ENCODE results near the gene RHD.
"Not testable (repeated sequence)": the region's sequence is repeated elsewhere in the genome, so short reads cannot be mapped to it uniquely, and the experiment has no call there.

Gene RHD

DNA sequence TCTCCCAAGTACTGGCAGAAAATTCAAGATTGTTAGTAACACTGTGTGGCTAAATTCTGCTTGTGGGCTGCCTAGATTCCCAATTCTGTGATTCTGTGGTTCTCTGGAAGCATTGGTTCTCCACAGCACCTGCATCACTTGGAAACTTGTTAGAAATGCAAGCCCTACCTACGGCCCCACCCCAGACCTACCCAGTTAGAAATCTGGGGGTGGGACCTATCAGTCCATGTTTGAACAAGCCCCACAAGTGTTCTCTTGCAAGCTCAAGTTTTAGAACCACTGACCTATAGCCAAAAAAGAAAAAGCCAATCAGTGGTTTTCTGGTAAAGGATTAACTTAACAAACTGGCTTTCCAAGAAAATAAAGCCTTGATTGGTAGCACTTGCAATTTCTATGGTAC, 35.9 kb downstream of the RHD start:
- not testable (repeated sequence) for DNase-seq (ENCODE audit: low read depth)

DNA sequence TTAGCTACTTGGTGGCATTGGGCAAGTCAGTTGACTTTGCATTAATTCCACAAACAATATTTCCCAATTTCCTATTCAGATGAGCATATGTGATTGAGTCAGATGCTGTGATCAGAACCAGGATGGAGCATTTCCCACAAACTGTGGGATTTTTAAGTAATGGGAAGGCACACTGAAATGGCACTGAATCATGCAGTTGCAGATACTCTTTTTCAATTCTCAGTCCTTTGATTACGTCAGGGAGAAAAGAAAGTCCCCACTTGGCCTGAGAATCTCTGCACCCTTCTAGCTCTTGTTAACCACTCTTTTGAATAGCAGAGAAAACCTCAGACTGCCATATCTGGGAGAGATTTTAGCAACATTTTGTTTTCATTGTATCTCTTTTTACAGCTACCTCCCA, 36.8 kb downstream of the RHD start:
- DNase-seq (ENCODE audit: low read depth), result not testable (repeated sequence)

DNA sequence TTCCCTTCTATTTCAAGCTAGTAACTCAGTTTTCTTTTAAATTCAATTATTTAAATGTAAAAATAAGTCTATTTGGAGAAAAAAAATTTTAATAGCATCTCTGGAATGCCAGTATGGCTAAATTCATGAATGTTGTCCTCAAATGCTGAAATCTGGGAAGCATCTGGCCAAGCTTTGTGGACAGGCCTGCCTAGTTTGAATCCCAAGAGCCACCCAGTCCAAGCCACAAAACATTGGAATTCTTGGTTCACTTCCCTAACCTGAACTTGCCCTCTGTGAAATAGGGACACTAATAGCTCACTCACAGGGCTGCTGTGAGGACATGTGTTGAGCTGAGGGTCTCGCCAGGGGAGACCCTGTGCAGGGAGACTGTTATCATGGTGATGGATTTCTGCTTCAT, 37.2 kb downstream of the RHD start:
- not testable (repeated sequence) for DNase-seq (ENCODE audit: low read depth)

DNA sequence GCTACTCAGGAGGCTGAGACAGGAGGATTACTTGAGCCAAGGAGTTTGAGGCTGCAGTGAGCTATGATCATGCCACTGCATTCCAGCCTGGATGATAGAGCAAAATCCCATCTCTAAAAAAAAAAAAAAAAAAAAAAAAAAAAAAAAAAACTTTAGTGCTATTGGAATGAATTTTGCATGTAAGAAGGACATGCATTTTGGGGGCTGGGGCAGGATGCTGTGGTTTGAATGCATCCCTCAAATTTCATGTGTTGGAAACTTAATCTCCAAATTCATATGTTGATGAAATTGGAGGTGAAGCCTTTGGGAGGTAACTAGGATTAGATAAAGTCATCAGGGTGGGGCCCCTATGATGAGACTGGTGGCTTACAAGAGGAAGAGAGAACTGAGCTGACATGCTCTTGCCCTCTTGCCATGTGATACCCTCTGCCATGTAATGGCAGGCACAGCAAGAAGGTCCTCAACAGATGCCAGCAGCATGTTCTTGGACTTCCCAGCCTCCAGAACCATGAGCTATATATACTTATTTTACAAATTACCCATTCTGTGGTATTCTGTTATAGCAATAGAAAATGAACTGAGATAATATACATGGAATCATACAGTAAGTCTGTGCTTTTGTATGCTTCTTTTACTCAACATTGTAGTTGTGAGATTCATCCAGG, 40.6 kb downstream of the RHD start:
- not testable (repeated sequence) for DNase-seq (ENCODE audit: low read depth)

DNA sequence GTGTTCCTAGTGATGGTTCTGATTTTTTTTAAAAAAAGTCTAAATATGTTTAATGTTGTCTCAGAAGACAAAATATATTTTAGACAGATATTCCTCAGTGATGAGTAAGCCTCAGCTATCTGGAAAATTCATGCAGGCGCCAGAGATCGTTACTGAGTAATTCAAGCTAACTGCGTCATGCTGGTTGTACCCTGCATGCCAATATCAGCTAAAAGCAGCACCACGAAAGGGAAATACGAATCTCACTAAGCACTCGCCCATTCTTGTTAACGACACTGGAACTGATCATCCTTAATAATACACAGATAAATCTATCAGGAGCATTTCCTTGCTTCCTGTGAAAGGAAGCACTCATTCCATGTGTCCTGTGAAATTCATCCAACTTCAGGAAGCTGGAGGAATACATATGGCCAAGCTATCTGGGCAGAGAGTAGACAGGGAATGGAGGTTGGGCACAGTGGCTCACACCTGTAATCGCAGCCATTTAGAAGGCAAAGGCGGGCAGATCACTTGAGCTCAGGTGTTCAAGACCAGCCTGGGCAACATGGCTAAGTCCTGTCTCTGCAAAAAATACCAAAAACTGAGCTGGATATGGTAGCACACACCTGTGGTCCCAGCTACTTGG, 48.1 kb downstream of the RHD start:
- DNase-seq (ENCODE audit: low read depth), result not testable (repeated sequence)

DNA sequence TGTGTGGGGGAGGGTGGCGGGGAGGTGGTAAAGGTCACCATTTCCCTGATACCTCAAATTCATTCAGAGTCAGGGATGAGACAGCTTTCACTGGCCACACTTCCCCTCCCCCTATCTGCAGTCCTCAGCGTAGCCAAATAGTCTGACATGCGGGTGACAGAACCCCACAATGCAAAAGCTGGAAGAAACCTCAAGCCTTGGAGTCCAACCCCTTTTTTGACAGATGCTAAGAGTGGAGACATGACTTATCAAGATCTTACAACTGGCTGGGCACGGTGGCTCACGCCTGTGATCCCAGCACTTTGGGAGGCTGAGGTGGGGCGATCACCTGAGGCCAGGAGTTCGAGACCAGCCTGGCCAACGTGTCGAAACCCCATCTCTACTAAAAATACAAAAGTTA, 49.8 kb downstream of the RHD start:
- not testable (repeated sequence) for DNase-seq (ENCODE audit: low read depth)

DNA sequence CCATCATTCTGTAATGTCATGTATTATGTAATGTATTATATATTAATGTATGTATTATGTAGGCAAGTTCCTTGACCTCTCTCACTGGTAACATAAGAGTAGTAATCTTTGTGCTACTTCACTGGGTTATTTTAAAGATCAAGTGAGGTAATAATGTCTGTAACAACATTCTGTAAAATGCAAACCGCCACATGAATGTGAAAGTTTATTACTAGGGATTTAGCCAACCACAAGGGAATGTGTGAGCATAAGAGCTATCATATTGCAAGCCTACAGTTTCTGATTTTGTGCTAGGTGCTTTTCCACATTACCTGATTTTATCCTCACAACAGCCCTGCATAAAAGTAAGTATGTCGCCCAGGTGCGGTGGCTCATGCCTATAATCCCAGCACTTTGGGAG, 52.1 kb downstream of the RHD start:
- DNase-seq (ENCODE audit: low read depth), result not testable (repeated sequence)

DNA sequence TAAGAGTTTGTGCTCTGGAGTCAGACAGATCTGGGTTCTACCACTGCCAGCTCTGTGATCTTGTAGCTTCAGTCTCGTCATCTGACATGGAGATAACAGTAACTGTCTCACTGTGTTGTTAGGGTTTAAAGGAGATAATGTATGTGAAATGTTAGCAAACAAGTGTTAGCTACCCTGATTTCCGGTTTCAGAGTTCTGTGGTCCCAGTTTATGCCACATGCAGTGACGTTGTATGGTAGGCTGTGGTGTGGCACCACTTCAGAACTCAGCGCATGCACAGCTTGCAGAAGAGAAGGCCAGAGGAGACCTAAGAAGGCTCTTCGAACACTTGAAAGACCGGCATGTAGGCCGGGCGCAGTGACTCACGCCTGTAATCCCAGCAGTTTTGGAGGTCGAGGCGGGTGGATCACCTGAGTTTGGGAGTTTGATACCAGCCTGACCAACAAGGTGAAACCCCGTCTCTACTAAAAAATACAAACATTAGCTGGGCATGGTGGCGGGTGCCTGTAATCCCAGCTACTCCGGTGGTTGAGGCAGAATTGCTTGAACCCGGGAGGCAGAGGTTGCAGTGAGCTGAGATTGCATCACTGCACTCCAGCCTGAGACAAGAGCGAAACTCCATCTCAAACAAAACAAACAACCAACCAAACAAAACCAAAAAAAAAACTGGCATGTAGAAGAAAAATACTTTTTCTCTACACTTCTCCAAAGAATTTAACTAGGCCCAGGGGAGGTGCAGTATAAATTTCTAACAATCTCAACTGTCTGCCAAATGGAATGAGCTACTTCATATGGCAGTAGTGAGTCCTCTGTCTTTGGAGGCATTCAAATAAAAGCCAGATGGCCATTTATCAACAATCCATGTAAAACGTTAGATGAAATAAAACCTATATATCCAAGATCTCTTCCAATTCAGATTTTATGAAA, 55.8 kb downstream of the RHD start:
- DNase-seq (ENCODE audit: low read depth), result not testable (repeated sequence)

DNA sequence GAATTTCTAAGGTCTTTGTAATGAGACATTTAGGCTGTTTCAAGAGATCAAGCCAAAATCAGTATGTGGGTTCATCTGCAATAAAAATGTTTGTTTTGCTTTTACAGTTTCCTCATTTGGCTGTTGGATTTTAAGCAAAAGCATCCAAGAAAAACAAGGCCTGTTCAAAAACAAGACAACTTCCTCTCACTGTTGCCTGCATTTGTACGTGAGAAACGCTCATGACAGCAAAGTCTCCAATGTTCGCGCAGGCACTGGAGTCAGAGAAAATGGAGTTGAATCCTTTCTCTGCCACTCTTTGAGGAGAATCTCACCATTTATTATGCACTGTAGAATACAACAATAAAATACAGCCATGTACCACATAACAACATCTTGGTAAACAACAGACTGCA, 56.5 kb downstream of the RHD start:
- not testable (repeated sequence) for DNase-seq (ENCODE audit: low read depth)

DNA sequence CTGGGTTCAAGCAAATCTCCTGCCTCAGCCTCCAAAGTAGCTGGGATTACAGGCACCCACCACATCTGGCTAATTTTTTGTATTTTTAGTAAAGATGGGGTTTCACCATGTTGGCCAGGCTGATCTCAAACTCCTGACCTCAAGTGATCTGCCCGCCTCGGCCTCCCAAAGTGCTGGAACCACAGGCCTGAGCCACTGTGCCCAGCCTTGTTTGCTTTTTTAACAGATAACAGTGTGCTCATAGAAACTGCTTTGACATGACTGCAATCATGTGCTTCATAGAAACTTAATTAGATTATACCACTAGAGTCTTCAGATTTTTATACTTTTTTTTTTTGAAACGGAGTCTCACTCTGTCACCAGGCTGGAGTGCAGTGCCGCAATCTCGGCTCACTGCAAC, 57.0 kb downstream of the RHD start:
- not testable (repeated sequence) for DNase-seq (ENCODE audit: low read depth)

DNA sequence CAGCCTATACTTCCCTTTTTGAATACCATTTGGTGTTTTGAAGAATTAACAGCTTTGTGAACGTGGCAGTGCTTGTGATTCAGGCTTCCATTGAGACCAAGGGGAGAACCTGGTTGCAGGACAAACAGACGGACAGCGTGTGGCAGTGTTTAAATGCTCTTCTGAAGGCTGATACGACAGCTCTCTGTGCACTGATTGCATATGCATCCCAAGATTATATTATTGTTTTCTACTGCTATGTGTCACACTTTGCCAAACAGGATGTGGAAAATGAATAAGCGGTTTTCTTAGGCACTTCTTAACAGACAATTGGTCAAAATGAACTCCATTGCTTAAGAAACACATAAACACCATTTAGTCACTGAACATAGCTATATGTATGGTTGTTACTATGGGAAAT, 57.6 kb downstream of the RHD start:
- not testable (repeated sequence) for DNase-seq (ENCODE audit: low read depth)

DNA sequence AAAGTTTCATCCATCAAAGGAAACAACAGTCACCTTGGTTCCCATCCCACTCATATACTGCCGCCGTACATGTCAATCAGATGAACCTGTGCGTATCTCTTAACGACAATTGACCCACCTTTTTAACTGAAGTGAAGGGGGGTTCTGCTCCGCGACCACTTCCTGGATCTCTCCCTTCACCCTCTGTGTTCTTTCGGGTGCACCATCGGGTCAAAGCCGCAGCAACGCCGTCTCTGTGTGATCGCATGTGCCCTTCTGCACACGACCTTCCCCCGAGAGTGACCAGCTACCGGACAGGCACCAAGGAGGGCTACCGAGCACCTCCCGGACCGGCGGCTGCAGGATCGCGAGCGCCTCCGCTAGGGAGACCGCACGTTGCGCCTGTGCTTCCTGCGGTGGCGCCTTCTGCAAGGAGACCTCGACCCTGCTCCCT, 64.6 kb downstream of the RHD start:
- DNase-seq (ENCODE audit: low read depth), result not testable (repeated sequence)

DNA sequence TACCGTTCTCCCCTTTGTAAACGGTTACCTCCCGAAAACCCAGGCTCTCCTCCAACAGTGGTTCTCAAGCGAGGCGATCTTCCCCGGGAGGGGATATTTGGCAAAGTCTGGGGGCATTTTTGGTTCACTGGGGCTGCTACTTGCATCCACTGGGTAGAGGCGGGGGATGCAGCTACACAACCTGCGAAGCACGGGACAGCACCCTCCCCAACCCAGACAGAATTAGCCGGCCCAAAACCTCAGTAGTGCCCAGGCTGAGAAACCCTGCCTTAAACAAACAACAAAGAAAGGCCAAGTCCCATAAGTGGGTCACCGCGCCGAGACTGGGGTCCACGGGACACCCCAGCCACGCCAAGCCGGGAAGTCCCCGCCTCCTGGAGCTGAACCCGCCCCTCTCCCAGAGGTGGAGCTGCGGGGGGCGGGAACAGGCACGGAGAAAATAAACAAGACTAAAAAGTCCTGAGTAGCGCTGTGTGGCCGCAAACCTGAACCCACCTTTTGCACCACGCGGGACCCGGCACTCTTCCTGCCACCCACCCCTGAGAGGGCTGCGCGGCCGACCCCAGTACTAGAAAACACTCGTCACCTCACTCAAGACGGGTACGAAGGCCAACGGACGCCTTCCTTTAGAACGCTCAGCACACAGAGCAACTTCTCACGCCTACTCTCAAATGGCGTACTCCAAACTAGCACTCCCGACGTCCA, 65.3 kb downstream of the RHD start:
- not testable (repeated sequence) for DNase-seq (ENCODE audit: low read depth)

DNA sequence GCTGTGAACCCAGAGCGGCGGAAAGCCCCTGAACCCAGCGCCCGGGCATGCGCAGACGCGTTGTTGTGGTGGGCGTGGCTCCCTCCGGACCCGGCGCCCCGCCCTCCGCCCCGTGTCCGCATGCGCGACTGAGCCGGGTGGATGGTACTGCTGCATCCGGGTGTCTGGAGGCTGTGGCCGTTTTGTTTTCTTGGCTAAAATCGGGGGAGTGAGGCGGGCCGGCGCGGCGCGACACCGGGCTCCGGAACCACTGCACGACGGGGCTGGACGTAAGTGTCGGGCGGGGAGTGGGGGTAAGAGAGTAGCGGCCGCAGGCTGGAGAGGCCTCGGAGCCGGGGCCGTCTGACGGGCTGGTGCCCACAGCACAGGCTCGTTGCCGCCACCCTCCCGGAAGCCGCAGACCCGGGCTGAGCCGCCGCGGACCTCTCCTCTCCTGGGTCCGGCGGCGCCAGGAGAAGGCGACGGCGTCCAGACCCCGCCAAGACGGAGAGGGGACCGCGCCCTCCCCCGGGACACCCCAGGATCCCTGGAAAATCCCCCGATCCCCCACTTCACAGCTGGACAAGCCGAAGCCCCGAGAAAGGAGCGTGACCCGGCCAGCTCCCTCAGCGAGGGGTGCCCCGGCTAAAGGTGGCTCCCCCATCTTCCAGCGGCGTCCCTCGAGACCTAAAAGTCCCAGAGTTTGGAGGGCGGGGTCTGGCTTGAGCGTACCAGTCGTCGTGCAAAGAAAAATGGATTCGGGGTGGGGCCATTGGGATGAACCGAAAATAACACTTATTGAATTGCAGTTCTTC, 66.1 kb downstream of the RHD start, which contains the start of gene TMEM50A:
Gene TMEM50A, plus strand, starts transcription at position 147 of the 794 bp plus-strand sequence. CDS start 2,153 bp downstream, outside the sequence.
- peak; percentile 83 for DNase-seq (ENCODE audit: low read depth)

DNA sequence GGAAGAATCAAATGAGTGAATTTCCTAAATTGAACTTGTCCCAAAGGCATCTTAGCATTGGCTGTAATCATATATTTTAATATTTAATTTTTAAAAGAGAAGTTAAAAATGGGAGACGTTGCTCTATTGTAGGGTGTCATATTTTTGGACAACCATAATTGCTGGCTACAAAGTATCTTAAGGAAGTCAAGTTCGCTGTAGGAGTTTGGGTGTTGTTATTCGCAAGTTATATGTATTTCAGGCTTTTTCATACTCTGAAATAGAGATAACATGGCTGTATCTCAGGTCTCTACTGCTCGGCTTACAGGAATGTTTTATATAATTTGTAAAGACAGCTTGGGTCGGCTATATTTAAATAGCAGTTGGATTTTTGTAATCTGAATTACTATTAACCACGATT, 66.7 kb downstream of the RHD start:
- no peak for DNase-seq (ENCODE audit: low read depth)

DNA sequence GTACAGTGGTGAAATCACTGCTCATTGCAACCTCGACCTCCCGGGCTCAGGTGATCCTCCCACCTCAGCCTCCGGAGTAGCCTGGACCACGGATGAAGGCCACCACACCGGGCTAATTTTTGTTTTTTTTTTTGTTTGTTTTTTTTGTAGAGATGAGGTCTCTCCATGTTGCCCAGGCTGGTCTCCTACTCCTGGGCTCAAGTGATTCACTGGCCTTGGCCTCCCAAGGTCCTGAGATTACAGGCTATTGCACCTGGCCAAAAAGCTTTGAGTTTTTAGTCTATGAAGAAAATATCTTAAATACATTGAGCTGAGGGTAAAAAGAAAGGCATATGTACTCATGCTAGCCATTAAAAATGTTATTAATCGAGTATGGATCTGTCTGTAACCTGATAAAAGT, 69.4 kb downstream of the RHD start:
- DNase-seq (ENCODE audit: low read depth), result no peak

DNA sequence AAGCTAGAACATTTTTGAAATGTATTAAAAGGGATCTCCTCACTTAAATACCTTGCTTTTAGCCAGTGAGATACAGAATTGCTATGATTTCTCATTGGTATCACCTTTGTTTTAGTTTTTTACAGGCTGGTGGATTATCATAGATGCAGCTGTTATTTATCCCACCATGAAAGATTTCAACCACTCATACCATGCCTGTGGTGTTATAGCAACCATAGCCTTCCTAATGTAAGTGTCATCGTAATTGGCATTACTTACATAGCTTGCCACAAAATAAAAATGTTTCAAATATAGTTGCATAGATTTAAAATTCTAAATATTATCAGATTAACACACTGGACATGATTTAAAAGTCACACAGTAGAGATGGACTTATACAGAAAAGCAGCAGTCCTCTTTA, 70.5 kb downstream of the RHD start:
- no peak for DNase-seq (ENCODE audit: low read depth)

DNA sequence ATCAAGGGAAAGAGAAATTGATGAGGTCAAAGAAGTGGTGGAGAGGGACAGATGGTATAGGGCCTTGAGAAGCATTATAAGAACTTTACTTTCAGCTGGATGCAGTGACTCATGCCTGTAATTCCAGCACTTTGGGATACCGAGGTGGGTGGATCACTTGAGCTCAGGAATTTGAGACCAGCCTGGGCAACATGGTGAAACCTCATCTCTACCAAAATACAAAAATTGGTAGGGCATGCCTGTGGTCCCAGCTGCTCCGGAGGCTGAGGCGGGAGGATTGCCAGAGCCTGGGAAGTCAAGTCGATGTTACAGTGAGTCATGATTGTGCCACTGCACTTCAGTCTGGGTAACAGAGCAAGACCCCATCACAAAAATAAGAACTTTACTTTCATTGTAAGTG, 71.6 kb downstream of the RHD start:
- no peak for DNase-seq (ENCODE audit: low read depth)

DNA sequence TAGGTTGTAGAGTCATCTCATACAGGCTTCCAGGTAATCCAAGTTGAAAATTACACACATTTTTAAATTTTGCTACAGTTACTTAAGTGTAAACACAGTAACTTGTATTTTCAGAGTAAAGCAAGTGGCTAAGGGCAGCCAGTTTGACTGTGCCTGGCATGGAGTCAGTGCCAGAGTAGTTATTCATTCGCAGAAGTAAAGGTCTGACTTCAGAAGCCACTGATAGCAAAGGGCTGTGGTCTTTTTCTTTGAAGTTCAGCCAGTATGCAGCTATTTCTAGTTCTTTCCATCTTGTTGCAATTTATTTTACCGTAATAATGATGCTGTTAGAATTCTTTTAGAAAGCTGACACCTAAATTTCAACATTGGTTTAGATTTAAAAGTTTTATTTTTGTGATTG, 75.2 kb downstream of the RHD start:
- no peak for DNase-seq (ENCODE audit: low read depth)

DNA sequence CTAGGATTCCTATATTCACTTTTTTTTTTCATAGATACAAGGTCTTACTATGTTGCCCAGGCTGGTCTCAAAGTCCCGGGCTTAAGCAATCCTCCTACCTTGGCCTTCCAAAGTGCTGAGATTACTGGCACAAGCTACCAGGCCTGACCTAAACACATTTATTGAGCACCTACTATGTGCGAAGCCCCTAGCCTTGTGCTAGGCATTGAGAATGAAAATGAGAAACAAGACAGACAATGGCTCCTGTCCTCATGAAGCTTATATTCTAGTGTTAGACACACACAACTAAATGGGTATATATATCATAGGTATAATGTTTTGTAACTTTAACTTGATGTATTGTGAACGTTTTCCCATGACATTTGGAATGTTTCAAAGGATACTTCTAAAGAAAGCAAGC, 77.3 kb downstream of the RHD start:
- no peak for DNase-seq (ENCODE audit: low read depth)

DNA sequence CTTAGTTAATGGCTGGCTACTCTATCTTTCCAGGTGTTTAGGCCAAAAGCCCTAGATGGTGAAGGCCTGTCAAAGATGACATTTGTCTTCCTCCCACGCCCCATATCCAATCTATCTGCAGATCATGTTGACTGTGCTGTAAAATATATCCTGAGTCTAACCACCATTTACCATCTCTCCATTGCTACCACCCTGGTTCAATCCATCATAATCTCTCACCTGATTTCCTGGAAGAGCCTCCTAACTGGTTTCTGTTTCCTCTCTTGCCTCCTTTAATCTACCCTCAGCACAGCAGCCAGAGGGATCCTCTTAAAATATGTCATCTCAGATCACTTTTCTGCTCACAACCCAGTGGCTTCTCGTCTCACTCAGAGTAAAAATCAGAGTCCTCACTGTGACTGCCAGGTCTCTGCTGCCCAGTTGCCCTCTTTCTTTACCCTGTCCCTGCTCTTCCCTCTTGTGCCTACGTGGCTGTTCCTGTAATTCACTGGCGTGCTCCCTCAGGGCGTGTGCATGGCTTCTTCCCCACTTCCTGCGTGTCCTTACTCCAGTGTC, 83.6 kb downstream of the RHD start:
- no peak for DNase-seq (ENCODE audit: low read depth)
